Prostate gland (tissue), 2 donors: Measurements from ENCODE around the gene NOL6. TPM values are rescaled to one million over a fixed set of nuclear protein-coding genes. Genes with fewer than 3 reads are reported as not detected.
"Not testable (repeated sequence)": the region's sequence is repeated elsewhere in the genome, so short reads cannot be mapped to it uniquely, and the experiment has no call there.

Experiments used
- DNase-seq: peaks from one replicate; pipeline ENCODE4 v3.0.0-alpha.2; 2019; ENCODE audit warnings: low spot score
- H3K27ac ChIP-seq, 2 donors: fragments of 200-600 bp; sonication (generic); 2 replicates each; pipeline ENCODE4 v1.5.1; 2017 to 2019
- H3K27me3 ChIP-seq: fragments of 200-600 bp; sonication (generic); replicated peaks from 2 replicates; pipeline ENCODE4 v1.5.1; 2019; ENCODE audit not compliant: insufficient read depth
- H3K36me3 ChIP-seq, 2 donors: fragments of 200-600 bp; sonication (generic); 1 replicate in 1 of 2; 2 replicates in 1 of 2; pipeline versions ENCODE4 v1.5.1 to v1.8.1; 2017 to 2019
- H3K4me1 ChIP-seq: fragments of 200-600 bp; sonication (generic); replicated peaks from 2 replicates; pipeline ENCODE4 v1.5.1; 2019
- H3K4me3 ChIP-seq, 2 donors: fragments of 200-600 bp; sonication (generic); 2 replicates each; pipeline ENCODE4 v1.5.1; 2017 to 2019
- H3K9me3 ChIP-seq: fragments of 200-600 bp; sonication (generic); 2 replicates; pipeline ENCODE4 v1.5.1; 2017
- CTCF ChIP-seq, 4 experiments: fragments of 200-600 bp in 2 of 4; fragments of 450-650 bp in 2 of 4; sonication (generic) in 2 of 4; IDR thresholded peaks; 1 replicate in 3 of 4; 2 replicates in 1 of 4; pipeline ENCODE4 v1.5.1; 2016 to 2019; ENCODE audit warnings: antibody characterized with exemption in 4 of 4, mild to moderate bottlenecking in 2 of 4, moderate library complexity in 2 of 4
- POLR2A ChIP-seq: fragments of 450-650 bp; IDR thresholded peaks from one replicate; pipeline ENCODE4 v1.6.1; 2016; ENCODE audit warnings: antibody characterized with exemption, mild to moderate bottlenecking
- POLR2AphosphoS5 ChIP-seq: sonication (generic); formaldehyde crosslinking; IDR thresholded peaks from one replicate; pipeline ENCODE4 v1.6.1; 2017; ENCODE audit warnings: antibody characterized with exemption
- WGBS: methylation state at CpG from one replicate; pipeline ENCODE4 v1.1.5; 2018; 5-methylcytosine and 5-hydroxymethylcytosine counted together
- intact Hi-C: fragments of 100-400 bp; cut with DNase I; formaldehyde crosslinking; loops from one replicate; pipeline ENCODE4 v1.14.2; 2022
- total RNA-seq, 2 donors: library from RNA; depleted of rRNA; stranded (reverse); fragments of >200 nt; gene quantifications; one replicate each; pipeline ENCODE4 v1.1.0, GENCODE V29; 2016

The NOL6 gene
- total RNA-seq, 2 donors from 2014 or later = 28.6 to 30.9 TPM

- Histone ChIP-seq H3K4me1 (no peaks in the 10 kb centered on the region), H3K36me3 (no peaks in the 10 kb centered on the region), H3K9me3 (no peaks in the 10 kb centered on the region), H3K27ac (peak overlapping the region; percentile 90 to 91), H3K4me3 (peak overlapping the region; percentile 52 to 54), H3K27me3 (no peaks in the 10 kb centered on the region)
- intact Hi-C loops = no loop called here
- TF ChIP-seq POLR2AphosphoS5 = peak; percentile 47
- TF ChIP-seq POLR2A = peak; percentile 44
- peak in 1 of 4 experiments; percentile 8 for TF ChIP-seq CTCF (IDR thresholded peaks at IDR 0.05)
- peak; percentile 57 for DNase-seq
- 5% methylated on average over 32 of the region's 32 CpGs for WGBS
Measured at GRCh38 chr9:33510262-33511183, 36.8 kb upstream of the NOL6 start.

GRCh38 chr9:33506626-33507370 is 33.1 kb upstream of the NOL6 start:
- intact Hi-C loops = no loop called here
- Histone ChIP-seq H3K36me3 (no peaks in the 10 kb centered on the region), H3K9me3 (no peaks in the 10 kb centered on the region), H3K4me3 (no peak overlapping the region), H3K4me1 (no peaks in the 10 kb centered on the region), H3K27me3 (no peaks in the 10 kb centered on the region), H3K27ac (no peak overlapping the region)
- no peak for DNase-seq
- WGBS = 76% methylated on average over 7 of the region's 7 CpGs
- TF ChIP-seq CTCF (IDR thresholded peaks at IDR 0.05) (no peak), POLR2A (no peak), POLR2AphosphoS5 (no peak)

GRCh38 chr9:33498387-33498786 is 24.7 kb upstream of the NOL6 start:
- peak in 1 of 4 experiments; percentile 12 for TF ChIP-seq CTCF (IDR thresholded peaks at IDR 0.05)
- no peak for TF ChIP-seq POLR2AphosphoS5
- no peak for TF ChIP-seq POLR2A
- intact Hi-C loops = no loop called here
- Histone ChIP-seq H3K36me3 (no peaks in the 10 kb centered on the region), H3K27me3 (no peaks in the 10 kb centered on the region), H3K9me3 (no peaks in the 10 kb centered on the region), H3K4me3 (no peak overlapping the region), H3K4me1 (no peaks in the 10 kb centered on the region), H3K27ac (no peak overlapping the region)
- no peak for DNase-seq
- WGBS = 79% methylated on average over 1 of the region's 1 CpG

- H3K36me3 ChIP-seq, H3K9me3 ChIP-seq, intact Hi-C loops, H3K27me3 ChIP-seq, DNase-seq, H3K4me1 ChIP-seq, H3K4me3 ChIP-seq: not testable (repeated sequence)
- WGBS = 68% methylated on average over 2 of the region's 2 CpGs
- peak overlapping the region in 1 of 2 donors; percentile 65 for H3K27ac ChIP-seq
Measured at GRCh38 chr9:33493819-33494218, 20.1 kb upstream of the NOL6 start.

- Histone ChIP-seq H3K9me3 (no peaks in the 10 kb centered on the region), H3K27me3 (no peaks in the 10 kb centered on the region), H3K4me3 (no peak overlapping the region), H3K27ac (no peak overlapping the region), H3K36me3 (no peaks in the 10 kb centered on the region), H3K4me1 (no peaks in the 10 kb centered on the region)
- WGBS = 84% methylated on average over 2 of the region's 2 CpGs
- intact Hi-C loops = no loop called here
- DNase-seq = no peak
- TF ChIP-seq POLR2AphosphoS5 = no peak
- no peak for TF ChIP-seq CTCF (IDR thresholded peaks at IDR 0.05)
Measured at GRCh38 chr9:33489066-33489465, 15.3 kb upstream of the NOL6 start.

GRCh38 chr9:33485312-33485711 is 11.6 kb upstream of the NOL6 start:
- H3K4me1 ChIP-seq, H3K9me3 ChIP-seq, H3K27ac ChIP-seq, H3K4me3 ChIP-seq, H3K36me3 ChIP-seq, H3K27me3 ChIP-seq, DNase-seq, intact Hi-C loops: not testable (repeated sequence)
